ENCODE data around the gene STIM2.

Gene STIM2

GRCh38 chr4:26896636-26897035, 36.0 kb downstream of the STIM2 start:
- DNase-seq (ENCODE audit: low read depth in 2 of 3, low spot score in 1 of 3) = no peak

- DNase-seq (ENCODE audit: low read depth in 2 of 3, low spot score in 1 of 3) = no peak
These were observed 39.4 kb downstream of the STIM2 start for GRCh38 chr4:26899991-26900390.

GRCh38 chr4:26900765-26901164, 40.1 kb downstream of the STIM2 start:
- DNase-seq (ENCODE audit: low read depth in 2 of 3, low spot score in 1 of 3) = no peak

- no peak for DNase-seq (ENCODE audit: low read depth in 2 of 3, low spot score in 1 of 3)
These were observed 44.5 kb downstream of the STIM2 start for GRCh38 chr4:26905172-26905571.

- no peak for DNase-seq (ENCODE audit: low read depth in 2 of 3, low spot score in 1 of 3)
These were observed 47.3 kb downstream of the STIM2 start for GRCh38 chr4:26907731-26908599.

GRCh38 chr4:26909369-26909768, 48.7 kb downstream of the STIM2 start:
- no peak for DNase-seq (ENCODE audit: low read depth in 2 of 3, low spot score in 1 of 3)

- DNase-seq (ENCODE audit: low read depth in 2 of 3, low spot score in 1 of 3) = no peak
These were observed 50.6 kb downstream of the STIM2 start for GRCh38 chr4:26911254-26911653.

GRCh38 chr4:26912069-26912468, 51.4 kb downstream of the STIM2 start:
- no peak for DNase-seq (ENCODE audit: low read depth in 2 of 3, low spot score in 1 of 3)

- no peak for DNase-seq (ENCODE audit: low read depth in 2 of 3, low spot score in 1 of 3)
These were observed 52.2 kb downstream of the STIM2 start for GRCh38 chr4:26912810-26913209.

GRCh38 chr4:26916195-26916594, 55.6 kb downstream of the STIM2 start:
- no peak for DNase-seq (ENCODE audit: low read depth in 2 of 3, low spot score in 1 of 3)

- DNase-seq (ENCODE audit: low read depth in 2 of 3, low spot score in 1 of 3) = no peak
These were observed 70.3 kb downstream of the STIM2 start for GRCh38 chr4:26930964-26931363.

- no peak for DNase-seq (ENCODE audit: low read depth in 2 of 3, low spot score in 1 of 3)
These were observed 70.8 kb downstream of the STIM2 start for GRCh38 chr4:26931451-26931850.

GRCh38 chr4:26931966-26932365, 71.3 kb downstream of the STIM2 start:
- DNase-seq (ENCODE audit: low read depth in 2 of 3, low spot score in 1 of 3) = no peak

GRCh38 chr4:26935397-26935796, 74.8 kb downstream of the STIM2 start:
- DNase-seq (ENCODE audit: low read depth in 2 of 3, low spot score in 1 of 3) = no peak

- DNase-seq (ENCODE audit: low read depth in 2 of 3, low spot score in 1 of 3) = no peak
These were observed 75.8 kb downstream of the STIM2 start for GRCh38 chr4:26936284-26937065.

- no peak for DNase-seq (ENCODE audit: low read depth in 2 of 3, low spot score in 1 of 3)
These were observed 76.5 kb downstream of the STIM2 start for GRCh38 chr4:26937139-26937538.

- DNase-seq (ENCODE audit: low read depth in 2 of 3, low spot score in 1 of 3) = no peak
These were observed 76.9 kb downstream of the STIM2 start for GRCh38 chr4:26937567-26937966.

GRCh38 chr4:26938516-26938915, 77.9 kb downstream of the STIM2 start:
- DNase-seq (ENCODE audit: low read depth in 2 of 3, low spot score in 1 of 3) = no peak

GRCh38 chr4:26941951-26942350, 81.3 kb downstream of the STIM2 start:
- no peak for DNase-seq (ENCODE audit: low read depth in 2 of 3, low spot score in 1 of 3)

- no peak for DNase-seq (ENCODE audit: low read depth in 2 of 3, low spot score in 1 of 3)
These were observed 82.2 kb downstream of the STIM2 start for GRCh38 chr4:26942871-26943270.

- DNase-seq (ENCODE audit: low read depth in 2 of 3, low spot score in 1 of 3) = no peak
These were observed 82.8 kb downstream of the STIM2 start for GRCh38 chr4:26943391-26943790.

GRCh38 chr4:26945794-26946193, 85.2 kb downstream of the STIM2 start:
- DNase-seq (ENCODE audit: low read depth in 2 of 3, low spot score in 1 of 3) = no peak

All from stimulated activated CD4-positive, alpha-beta T cell treated with anti-CD3 and anti-CD28 coated beads, Interleukin-12 subunit alpha, Interleukin-12 subunit beta, amount 100 ng/mL, for 48 hours (primary cell).